A549 (cell line): ENCODE results near the gene OVOL2.
"Not testable (repeated sequence)": the region's sequence is repeated elsewhere in the genome, so short reads cannot be mapped to it uniquely, and the experiment has no call there.

ENCODE experiments used
- CHD2 ChIP-seq: fragments of 150-350 bp; IDR thresholded peaks from 2 replicates; pipeline ENCODE4 v1.6.1; 2014; ENCODE audit warnings: low read length; ENCODE audit not compliant: partially characterized antibody
- CTCF ChIP-seq: fragments of >200 bp; sonication (Bioruptor Twin); formaldehyde crosslinking; IDR thresholded peaks from 3 replicates; pipeline ENCODE4 v1.5.1; 2016
- E2F6 ChIP-seq: IDR thresholded peaks from 2 replicates; pipeline ENCODE4 v1.6.1; 2012; ENCODE audit warnings: low read depth, borderline replicate concordance
- MAZ ChIP-seq: fragments of 150-350 bp; IDR thresholded peaks from 2 replicates; pipeline ENCODE4 v1.6.1; 2014; ENCODE audit warnings: antibody characterized with exemption, low read depth, low read length, borderline replicate concordance
- POLR2A ChIP-seq: IDR thresholded peaks from 2 replicates; pipeline ENCODE4 v1.6.1; 2012; ENCODE audit warnings: mild to moderate bottlenecking, low read length
- RAD21 ChIP-seq, 2 experiments: fragments of >200 bp in 1 of 2; sonication (Bioruptor Twin) in 1 of 2; formaldehyde crosslinking in 1 of 2; IDR thresholded peaks in 1 of 2; conservative IDR thresholded peaks in 1 of 2; 2 replicates in 1 of 2; 3 replicates in 1 of 2; pipeline ENCODE4 v1.6.1; 2012 to 2018; ENCODE audit warnings: inconsistent platforms in 1 of 2
- RCOR1 ChIP-seq: fragments of 150-350 bp; IDR thresholded peaks from 2 replicates; pipeline ENCODE4 v1.6.1; 2014; ENCODE audit warnings: antibody characterized with exemption, low read length, low read depth
- RFX5 ChIP-seq: fragments of 450-650 bp; IDR thresholded peaks from 2 replicates; pipeline ENCODE4 v1.7.1; 2014; ENCODE audit warnings: antibody characterized with exemption, mild to moderate bottlenecking, moderate library complexity
- SMC3 ChIP-seq: fragments of >200 bp; sonication (Bioruptor Twin); formaldehyde crosslinking; IDR thresholded peaks from 3 replicates; pipeline ENCODE4 v1.6.1; 2018; ENCODE audit warnings: inconsistent platforms
- SREBF2 ChIP-seq: fragments of 450-650 bp; IDR thresholded peaks from 2 replicates; pipeline ENCODE4 v1.6.1; 2014; ENCODE audit warnings: mild to moderate bottlenecking, moderate library complexity
- TP53 ChIP-seq: fragments of 250-450 bp; sonication (Bioruptor Pico); IDR thresholded peaks from 2 replicates; pipeline ENCODE4 v1.5.0; 2021; ENCODE audit warnings: mild to moderate bottlenecking, moderate library complexity
- TF ChIP-seq, protein P1 (sequence below): fragments of 200-600 bp; sonication (generic); IDR thresholded peaks from 2 replicates; pipeline ENCODE4 v1.6.1; 2016; ENCODE audit warnings: antibody characterized with exemption, mild to moderate bottlenecking, moderate library complexity

GRCh38 chr20:18080836-18081235 lies 23.1 kb upstream of the OVOL2 start:
- not testable (repeated sequence) for TF ChIP-seq CTCF; CHD2; RFX5; SMC3; SREBF2; TP53 (CRISPR knock-in tag); RAD21 (conservative IDR thresholded peaks at IDR 0.05 in 1 of 2, IDR thresholded peaks at IDR 0.05 in 1 of 2); RCOR1; POLR2A; MAZ; E2F6
- TF ChIP-seq, protein P1, sequence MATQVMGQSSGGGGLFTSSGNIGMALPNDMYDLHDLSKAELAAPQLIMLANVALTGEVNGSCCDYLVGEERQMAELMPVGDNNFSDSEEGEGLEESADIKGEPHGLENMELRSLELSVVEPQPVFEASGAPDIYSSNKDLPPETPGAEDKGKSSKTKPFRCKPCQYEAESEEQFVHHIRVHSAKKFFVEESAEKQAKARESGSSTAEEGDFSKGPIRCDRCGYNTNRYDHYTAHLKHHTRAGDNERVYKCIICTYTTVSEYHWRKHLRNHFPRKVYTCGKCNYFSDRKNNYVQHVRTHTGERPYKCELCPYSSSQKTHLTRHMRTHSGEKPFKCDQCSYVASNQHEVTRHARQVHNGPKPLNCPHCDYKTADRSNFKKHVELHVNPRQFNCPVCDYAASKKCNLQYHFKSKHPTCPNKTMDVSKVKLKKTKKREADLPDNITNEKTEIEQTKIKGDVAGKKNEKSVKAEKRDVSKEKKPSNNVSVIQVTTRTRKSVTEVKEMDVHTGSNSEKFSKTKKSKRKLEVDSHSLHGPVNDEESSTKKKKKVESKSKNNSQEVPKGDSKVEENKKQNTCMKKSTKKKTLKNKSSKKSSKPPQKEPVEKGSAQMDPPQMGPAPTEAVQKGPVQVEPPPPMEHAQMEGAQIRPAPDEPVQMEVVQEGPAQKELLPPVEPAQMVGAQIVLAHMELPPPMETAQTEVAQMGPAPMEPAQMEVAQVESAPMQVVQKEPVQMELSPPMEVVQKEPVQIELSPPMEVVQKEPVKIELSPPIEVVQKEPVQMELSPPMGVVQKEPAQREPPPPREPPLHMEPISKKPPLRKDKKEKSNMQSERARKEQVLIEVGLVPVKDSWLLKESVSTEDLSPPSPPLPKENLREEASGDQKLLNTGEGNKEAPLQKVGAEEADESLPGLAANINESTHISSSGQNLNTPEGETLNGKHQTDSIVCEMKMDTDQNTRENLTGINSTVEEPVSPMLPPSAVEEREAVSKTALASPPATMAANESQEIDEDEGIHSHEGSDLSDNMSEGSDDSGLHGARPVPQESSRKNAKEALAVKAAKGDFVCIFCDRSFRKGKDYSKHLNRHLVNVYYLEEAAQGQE: not testable (repeated sequence)
